WTC11 (cell line): ENCODE measurements around the gene RIMBP2. TPM values are rescaled to one million over a fixed set of nuclear protein-coding genes. Genes with fewer than 3 reads are reported as not detected.

Experiments used
- ATAC-seq: fragments of 200-7000 bp; cut with Tn5 transposase; 2 replicates; pipeline ENCODE4 v1.10.0; 2021; ENCODE audit warnings: mild to moderate bottlenecking, moderate library complexity
- CTCF ChIA-PET: fragments of 300-600 bp; sonication (Branson Sonifier 250); formaldehyde crosslinking; loops from one replicate; lab custom pipeline; 2021; ENCODE audit warnings: antibody characterized with exemption; lab: Charles Lee
- POLR2A ChIA-PET: fragments of 350-600 bp; sonication (Branson Sonifier 250); formaldehyde crosslinking; loops from one replicate; lab custom pipeline; 2021; ENCODE audit warnings: antibody characterized with exemption; lab: Charles Lee
- DNase-seq: peaks from one replicate; pipeline ENCODE4 v3.0.0; 2021; ENCODE audit warnings: low spot score
- H3K27ac Mint-ChIP-seq: 2 replicates; pipeline ENCODE4 v1.8.0; 2021; ENCODE audit warnings: mixed read lengths
- H3K27me3 Mint-ChIP-seq: 2 replicates; pipeline ENCODE4 v1.8.0; 2021; ENCODE audit warnings: low read depth, mild to moderate bottlenecking, moderate library complexity, mixed read lengths
- H3K36me3 Mint-ChIP-seq: 2 replicates; pipeline ENCODE4 v1.8.0; 2021; ENCODE audit warnings: mixed read lengths
- H3K4me1 Mint-ChIP-seq: 2 replicates; pipeline ENCODE4 v1.8.0; 2022; ENCODE audit warnings: mixed read lengths
- H3K4me3 Mint-ChIP-seq: 2 replicates; pipeline ENCODE4 v1.8.0; 2021; ENCODE audit warnings: mild to moderate bottlenecking, moderate library complexity, mixed read lengths
- H3K9me3 Mint-ChIP-seq: 2 replicates; pipeline ENCODE4 v1.8.0; 2021; ENCODE audit warnings: mixed read lengths
- EMX1 ChIP-seq: fragments of 250-450 bp; sonication (Bioruptor Pico); IDR thresholded peaks from 2 replicates; pipeline ENCODE4 v1.8.0; 2021; ENCODE audit warnings: mild to moderate bottlenecking
- FOXK1 ChIP-seq: sonication (generic); formaldehyde crosslinking; IDR thresholded peaks from 2 replicates; pipeline ENCODE4 v1.8.0; 2022; ENCODE audit warnings: mild to moderate bottlenecking, moderate library complexity, missing genetic modification reagents
- FOXP1 ChIP-seq: sonication (generic); formaldehyde crosslinking; IDR thresholded peaks from 2 replicates; pipeline ENCODE4 v1.8.0; 2022; ENCODE audit warnings: missing genetic modification reagents, mild to moderate bottlenecking, moderate library complexity, borderline replicate concordance
- GRHL2 ChIP-seq: fragments of 250-450 bp; sonication (Bioruptor Pico); IDR thresholded peaks from 2 replicates; pipeline ENCODE4 v1.8.0; 2022; ENCODE audit warnings: mild to moderate bottlenecking, moderate library complexity; ENCODE audit not compliant: insufficient replicate concordance, severe bottlenecking
- HMGA2 ChIP-seq: fragments of 250-450 bp; sonication (Bioruptor Pico); IDR thresholded peaks from 2 replicates; pipeline ENCODE4 v1.4.0; 2021; ENCODE audit warnings: mild to moderate bottlenecking, moderate library complexity
- MXD4 ChIP-seq: fragments of 250-450 bp; sonication (Bioruptor Pico); IDR thresholded peaks from 2 replicates; pipeline ENCODE4 v1.8.0; 2021; ENCODE audit warnings: mild to moderate bottlenecking, moderate library complexity, borderline replicate concordance
- NFYB ChIP-seq: sonication (generic); formaldehyde crosslinking; conservative IDR thresholded peaks from 2 replicates; pipeline ENCODE4 v1.8.0; 2022; ENCODE audit warnings: low read depth, missing genetic modification reagents
- NR1H2 ChIP-seq: sonication (generic); formaldehyde crosslinking; IDR thresholded peaks from 2 replicates; pipeline ENCODE4 v1.9.0; 2021; ENCODE audit warnings: mild to moderate bottlenecking, moderate library complexity, missing genetic modification reagents
- NR2C2 ChIP-seq: sonication (generic); formaldehyde crosslinking; IDR thresholded peaks from 2 replicates; pipeline ENCODE4 v1.8.0; 2022; ENCODE audit warnings: mild to moderate bottlenecking, missing genetic modification reagents
- NR3C1 ChIP-seq: sonication (generic); formaldehyde crosslinking; conservative IDR thresholded peaks from 2 replicates; pipeline ENCODE4 v1.8.1; 2023; ENCODE audit warnings: low read depth, mild to moderate bottlenecking, missing genetic modification reagents
- SMAD3 ChIP-seq: sonication (generic); formaldehyde crosslinking; IDR thresholded peaks from 2 replicates; pipeline ENCODE4 v1.8.0; 2022; ENCODE audit warnings: missing genetic modification reagents, mild to moderate bottlenecking, borderline replicate concordance
- SP1 ChIP-seq: sonication (generic); formaldehyde crosslinking; conservative IDR thresholded peaks from 2 replicates; pipeline ENCODE4 v1.8.1; 2022; ENCODE audit warnings: missing genetic modification reagents
- TCF7 ChIP-seq: sonication (generic); formaldehyde crosslinking; IDR thresholded peaks from 2 replicates; pipeline ENCODE4 v1.8.0; 2022; ENCODE audit warnings: mild to moderate bottlenecking, low read depth, missing genetic modification reagents, moderate library complexity
- ZNF219 ChIP-seq: sonication (generic); formaldehyde crosslinking; IDR thresholded peaks from 2 replicates; pipeline ENCODE4 v1.8.0; 2023; ENCODE audit warnings: missing genetic modification reagents, mild to moderate bottlenecking, borderline replicate concordance
- ZNF416 ChIP-seq: fragments of 250-450 bp; sonication (Bioruptor Pico); IDR thresholded peaks from 2 replicates; pipeline ENCODE4 v1.9.0; 2021; ENCODE audit warnings: mild to moderate bottlenecking, inconsistent platforms
- total RNA-seq: library from RNA; stranded (reverse); gene quantifications from 3 replicates; pipeline ENCODE4 v1.2.3, GENCODE V29; 2021
- TF ChIP-seq, protein P1 (sequence below): fragments of 250-450 bp; sonication (Bioruptor Pico); conservative IDR thresholded peaks from 2 replicates; pipeline ENCODE4 v1.9.0; 2021; ENCODE audit warnings: mild to moderate bottlenecking
- TF ChIP-seq, protein P2 (sequence below): fragments of 250-450 bp; sonication (Bioruptor Pico); IDR thresholded peaks from 2 replicates; pipeline ENCODE4 v1.9.0; 2021; ENCODE audit warnings: mild to moderate bottlenecking, borderline replicate concordance
- TF ChIP-seq, protein P3 (sequence below): sonication (generic); formaldehyde crosslinking; IDR thresholded peaks from 2 replicates; pipeline ENCODE4 v1.8.1; 2023; ENCODE audit warnings: mild to moderate bottlenecking, missing genetic modification reagents, borderline replicate concordance

Gene RIMBP2
- total RNA-seq, 1 experiment from 2014 or later: 2.6 TPM

DNA sequence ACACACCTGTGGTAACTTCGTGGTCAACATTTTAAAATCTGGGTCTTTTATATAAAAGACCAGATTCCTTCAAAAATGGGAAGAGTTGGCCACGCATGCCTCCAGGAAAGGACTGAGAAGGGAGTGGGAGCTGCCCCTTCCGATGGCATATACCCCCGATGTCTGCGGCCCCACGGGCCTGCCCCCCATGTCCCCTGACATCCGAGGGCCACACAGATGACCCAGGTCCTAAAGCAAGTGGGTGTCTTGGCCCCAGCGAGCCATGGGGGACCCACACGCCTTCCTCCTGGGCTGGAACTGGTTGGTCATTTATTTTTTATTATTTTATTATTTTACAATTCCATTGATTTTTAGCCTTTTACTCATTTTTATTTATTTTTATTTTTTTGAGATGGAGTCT is 235.9 kb downstream of the RIMBP2 start:
- Mint-ChIP-seq H3K36me3 (no peaks in the 10 kb centered on the region), H3K27me3 (no peaks in the 10 kb centered on the region), H3K4me1 (peaks cover 18% of the 10 kb centered on the region), H3K9me3 (no peaks in the 10 kb centered on the region), H3K27ac (no peak overlapping the region), H3K4me3 (no peak overlapping the region)
- no peak for DNase-seq
- no peak for ATAC-seq
- ChIA-PET POLR2A (no interaction called here), CTCF (interaction anchor here (0.6 kb wide), 1 partner anchor 12 kb away, joined by 3 read pairs; no protein-coding TSS in a partner anchor)
- TF ChIP-seq FOXK1 (CRISPR knock-in tag) (no peak), NR3C1 (CRISPR knock-in tag) (no peak), NFYB (CRISPR knock-in tag) (no peak), NR2C2 (CRISPR knock-in tag) (no peak), HMGA2 (CRISPR knock-in tag) (no peak), FOXP1 (CRISPR knock-in tag) (no peak), SP1 (CRISPR knock-in tag) (no peak), TCF7 (CRISPR knock-in tag) (no peak)
- TF ChIP-seq, protein P1, sequence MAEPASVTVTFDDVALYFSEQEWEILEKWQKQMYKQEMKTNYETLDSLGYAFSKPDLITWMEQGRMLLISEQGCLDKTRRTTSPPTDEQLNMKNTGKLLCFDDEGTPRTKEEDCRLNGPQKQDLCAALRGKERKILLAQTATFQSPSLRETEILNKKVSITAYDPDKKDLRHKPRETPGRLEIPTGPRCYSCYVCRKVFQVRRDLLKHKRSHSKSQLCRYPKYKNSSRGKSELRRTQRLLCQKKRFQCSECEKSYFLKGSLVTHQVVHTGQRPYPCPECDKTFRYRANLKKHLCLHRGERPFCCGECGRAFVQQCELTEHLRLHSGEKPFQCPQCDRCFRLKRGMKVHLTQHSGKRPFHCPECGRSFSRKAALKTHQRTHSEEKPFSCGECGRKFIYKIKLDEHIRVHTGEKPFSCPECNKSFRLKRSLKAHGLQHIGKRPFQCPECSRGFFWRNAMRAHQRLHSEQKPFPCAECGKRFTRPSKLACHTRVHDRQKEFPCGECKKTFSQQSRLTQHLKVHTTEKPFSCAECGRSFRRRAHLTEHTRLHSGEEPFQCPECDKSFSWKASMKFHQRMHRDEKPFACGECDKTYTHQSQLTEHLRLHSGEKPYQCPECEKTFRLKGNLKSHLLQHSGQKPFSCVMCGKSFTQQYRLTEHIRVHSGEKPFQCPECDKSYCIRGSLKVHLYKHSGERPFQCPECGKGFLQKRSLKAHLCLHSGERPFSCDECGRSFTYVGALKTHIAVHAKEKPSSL (CRISPR knock-in tag): no peak

DNA sequence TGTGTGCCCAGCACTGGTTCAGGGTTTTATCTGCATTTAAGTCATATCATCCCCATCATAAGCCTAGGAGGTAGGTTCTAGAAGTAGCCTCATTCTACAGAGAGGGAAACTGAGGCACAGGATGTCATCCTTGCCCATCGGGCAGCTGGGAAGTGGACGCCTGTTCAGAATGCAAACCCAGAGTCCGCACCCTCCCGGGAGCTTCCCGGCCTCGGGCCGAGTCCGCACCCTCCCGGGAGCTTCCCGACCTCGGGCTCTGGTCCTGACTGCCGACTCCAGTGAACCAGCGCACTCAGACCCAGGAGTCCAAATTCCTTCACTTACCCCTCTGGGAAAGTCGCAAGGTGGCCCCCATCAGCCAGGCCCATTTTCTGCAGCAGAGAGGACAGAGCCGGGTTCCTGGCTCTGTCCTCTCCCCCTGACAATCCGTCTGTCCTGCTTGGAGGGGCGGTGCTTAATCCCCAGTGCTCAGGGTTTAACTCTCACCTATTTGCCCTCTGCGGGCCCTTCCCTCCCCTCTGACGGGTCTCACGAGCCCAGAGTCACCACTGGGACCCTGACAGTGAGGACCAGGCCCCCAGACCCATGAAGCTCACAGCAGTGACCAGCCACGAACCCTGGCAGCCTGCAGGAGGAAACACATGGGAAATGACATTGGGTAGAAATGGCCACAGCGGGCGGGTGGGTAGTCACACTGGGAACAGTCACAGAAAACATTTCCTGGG is 236.5 kb downstream of the RIMBP2 start:
- no peak; the same call in 1 of the 2 replicates for ATAC-seq
- H3K4me1 Mint-ChIP-seq: peaks cover 18% of the 10 kb centered on the region
- POLR2A ChIA-PET: no interaction called here
- CTCF ChIA-PET: no interaction called here
- no peak for TF ChIP-seq ZNF416
- no peak for TF ChIP-seq SMAD3
- TF ChIP-seq, protein P2, sequence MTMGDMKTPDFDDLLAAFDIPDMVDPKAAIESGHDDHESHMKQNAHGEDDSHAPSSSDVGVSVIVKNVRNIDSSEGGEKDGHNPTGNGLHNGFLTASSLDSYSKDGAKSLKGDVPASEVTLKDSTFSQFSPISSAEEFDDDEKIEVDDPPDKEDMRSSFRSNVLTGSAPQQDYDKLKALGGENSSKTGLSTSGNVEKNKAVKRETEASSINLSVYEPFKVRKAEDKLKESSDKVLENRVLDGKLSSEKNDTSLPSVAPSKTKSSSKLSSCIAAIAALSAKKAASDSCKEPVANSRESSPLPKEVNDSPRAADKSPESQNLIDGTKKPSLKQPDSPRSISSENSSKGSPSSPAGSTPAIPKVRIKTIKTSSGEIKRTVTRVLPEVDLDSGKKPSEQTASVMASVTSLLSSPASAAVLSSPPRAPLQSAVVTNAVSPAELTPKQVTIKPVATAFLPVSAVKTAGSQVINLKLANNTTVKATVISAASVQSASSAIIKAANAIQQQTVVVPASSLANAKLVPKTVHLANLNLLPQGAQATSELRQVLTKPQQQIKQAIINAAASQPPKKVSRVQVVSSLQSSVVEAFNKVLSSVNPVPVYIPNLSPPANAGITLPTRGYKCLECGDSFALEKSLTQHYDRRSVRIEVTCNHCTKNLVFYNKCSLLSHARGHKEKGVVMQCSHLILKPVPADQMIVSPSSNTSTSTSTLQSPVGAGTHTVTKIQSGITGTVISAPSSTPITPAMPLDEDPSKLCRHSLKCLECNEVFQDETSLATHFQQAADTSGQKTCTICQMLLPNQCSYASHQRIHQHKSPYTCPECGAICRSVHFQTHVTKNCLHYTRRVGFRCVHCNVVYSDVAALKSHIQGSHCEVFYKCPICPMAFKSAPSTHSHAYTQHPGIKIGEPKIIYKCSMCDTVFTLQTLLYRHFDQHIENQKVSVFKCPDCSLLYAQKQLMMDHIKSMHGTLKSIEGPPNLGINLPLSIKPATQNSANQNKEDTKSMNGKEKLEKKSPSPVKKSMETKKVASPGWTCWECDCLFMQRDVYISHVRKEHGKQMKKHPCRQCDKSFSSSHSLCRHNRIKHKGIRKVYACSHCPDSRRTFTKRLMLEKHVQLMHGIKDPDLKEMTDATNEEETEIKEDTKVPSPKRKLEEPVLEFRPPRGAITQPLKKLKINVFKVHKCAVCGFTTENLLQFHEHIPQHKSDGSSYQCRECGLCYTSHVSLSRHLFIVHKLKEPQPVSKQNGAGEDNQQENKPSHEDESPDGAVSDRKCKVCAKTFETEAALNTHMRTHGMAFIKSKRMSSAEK (CRISPR knock-in tag): no peak
- no peak for TF ChIP-seq HMGA2 (CRISPR knock-in tag)
- no peak for TF ChIP-seq EMX1 (CRISPR knock-in tag)
- TF ChIP-seq MXD4 (CRISPR knock-in tag): no peak
- no peak for TF ChIP-seq ZNF219
- TF ChIP-seq NR3C1 (CRISPR knock-in tag): no peak
- TF ChIP-seq, protein P3, sequence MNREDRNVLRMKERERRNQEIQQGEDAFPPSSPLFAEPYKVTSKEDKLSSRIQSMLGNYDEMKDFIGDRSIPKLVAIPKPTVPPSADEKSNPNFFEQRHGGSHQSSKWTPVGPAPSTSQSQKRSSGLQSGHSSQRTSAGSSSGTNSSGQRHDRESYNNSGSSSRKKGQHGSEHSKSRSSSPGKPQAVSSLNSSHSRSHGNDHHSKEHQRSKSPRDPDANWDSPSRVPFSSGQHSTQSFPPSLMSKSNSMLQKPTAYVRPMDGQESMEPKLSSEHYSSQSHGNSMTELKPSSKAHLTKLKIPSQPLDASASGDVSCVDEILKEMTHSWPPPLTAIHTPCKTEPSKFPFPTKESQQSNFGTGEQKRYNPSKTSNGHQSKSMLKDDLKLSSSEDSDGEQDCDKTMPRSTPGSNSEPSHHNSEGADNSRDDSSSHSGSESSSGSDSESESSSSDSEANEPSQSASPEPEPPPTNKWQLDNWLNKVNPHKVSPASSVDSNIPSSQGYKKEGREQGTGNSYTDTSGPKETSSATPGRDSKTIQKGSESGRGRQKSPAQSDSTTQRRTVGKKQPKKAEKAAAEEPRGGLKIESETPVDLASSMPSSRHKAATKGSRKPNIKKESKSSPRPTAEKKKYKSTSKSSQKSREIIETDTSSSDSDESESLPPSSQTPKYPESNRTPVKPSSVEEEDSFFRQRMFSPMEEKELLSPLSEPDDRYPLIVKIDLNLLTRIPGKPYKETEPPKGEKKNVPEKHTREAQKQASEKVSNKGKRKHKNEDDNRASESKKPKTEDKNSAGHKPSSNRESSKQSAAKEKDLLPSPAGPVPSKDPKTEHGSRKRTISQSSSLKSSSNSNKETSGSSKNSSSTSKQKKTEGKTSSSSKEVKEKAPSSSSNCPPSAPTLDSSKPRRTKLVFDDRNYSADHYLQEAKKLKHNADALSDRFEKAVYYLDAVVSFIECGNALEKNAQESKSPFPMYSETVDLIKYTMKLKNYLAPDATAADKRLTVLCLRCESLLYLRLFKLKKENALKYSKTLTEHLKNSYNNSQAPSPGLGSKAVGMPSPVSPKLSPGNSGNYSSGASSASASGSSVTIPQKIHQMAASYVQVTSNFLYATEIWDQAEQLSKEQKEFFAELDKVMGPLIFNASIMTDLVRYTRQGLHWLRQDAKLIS (CRISPR knock-in tag): no peak
- TF ChIP-seq GRHL2 (CRISPR knock-in tag): no peak
- TF ChIP-seq NR1H2 (CRISPR knock-in tag): no peak
- no peaks in the 10 kb centered on the region for H3K9me3 Mint-ChIP-seq
- DNase-seq: no peak
- no peaks in the 10 kb centered on the region for H3K27me3 Mint-ChIP-seq
- no peak overlapping the region for H3K27ac Mint-ChIP-seq
- no peak overlapping the region for H3K4me3 Mint-ChIP-seq
- H3K36me3 Mint-ChIP-seq: no peaks in the 10 kb centered on the region
